GM06990 (cell line): Measurements from ENCODE around the gene RBM12.
"Not testable (repeated sequence)": the region's sequence is repeated elsewhere in the genome, so short reads cannot be mapped to it uniquely, and the experiment has no call there.

Experiments used
- DNase-seq: peaks from one replicate; pipeline ENCODE4 v3.0.0-alpha.2; 2011; ENCODE audit not compliant: insufficient read length; ENCODE audit errors: extremely low read depth
- H3K27me3 ChIP-seq: replicated peaks from 2 replicates; pipeline ENCODE4 v1.6.0; 2011; ENCODE audit warnings: low read length; ENCODE audit not compliant: control insufficient read depth, insufficient read depth
- H3K36me3 ChIP-seq: 2 replicates; pipeline ENCODE4 v1.5.1; 2011; ENCODE audit warnings: low read length; ENCODE audit not compliant: control insufficient read depth, insufficient read depth
- H3K4me3 ChIP-seq: replicated peaks from 2 replicates; pipeline ENCODE4 v1.5.1; 2011; ENCODE audit warnings: low read depth, mild to moderate bottlenecking, control low read depth, low read length
- CTCF ChIP-seq: IDR thresholded peaks from 2 replicates; pipeline ENCODE4 v1.5.1; 2011; ENCODE audit warnings: low read length, control low read depth, mild to moderate bottlenecking, inconsistent platforms; ENCODE audit not compliant: insufficient read depth, poor library complexity, severe bottlenecking

The RBM12 gene

GRCh38 chr20:35710039-35710438, 45.3 kb upstream of the RBM12 start:
- no peak for DNase-seq
- TF ChIP-seq CTCF: no peak
- H3K4me3 ChIP-seq: no peak overlapping the region
- H3K27me3 ChIP-seq: no peaks in the 10 kb centered on the region
- H3K36me3 ChIP-seq: peaks cover 18% of the 10 kb centered on the region

- peaks cover 22% of the 10 kb centered on the region for H3K36me3 ChIP-seq
Observed at GRCh38 chr20:35709259-35709658, 44.6 kb upstream of the RBM12 start.

GRCh38 chr20:35708502-35708901, 43.8 kb upstream of the RBM12 start:
- Histone ChIP-seq H3K4me3 (no peak overlapping the region), H3K36me3 (peaks cover 19% of the 10 kb centered on the region), H3K27me3 (no peaks in the 10 kb centered on the region)
- DNase-seq: no peak
- no peak for TF ChIP-seq CTCF

More at GRCh38 chr20:35709259-35709658, 44.6 kb upstream of the RBM12 start:
- no peak for TF ChIP-seq CTCF
- Histone ChIP-seq H3K27me3 (no peaks in the 10 kb centered on the region), H3K4me3 (no peak overlapping the region)
- no peak for DNase-seq

GRCh38 chr20:35706591-35707529, 42.2 kb upstream of the RBM12 start:
- H3K27me3 ChIP-seq, H3K4me3 ChIP-seq, DNase-seq: not testable (repeated sequence)
- peaks cover 15% of the 10 kb centered on the region for H3K36me3 ChIP-seq

GRCh38 chr20:35705894-35706293, 41.2 kb upstream of the RBM12 start:
- peaks cover 14% of the 10 kb centered on the region for H3K36me3 ChIP-seq
- not testable (repeated sequence) for DNase-seq, H3K4me3 ChIP-seq, H3K27me3 ChIP-seq

GRCh38 chr20:35704514-35705261, 40.0 kb upstream of the RBM12 start:
- TF ChIP-seq CTCF: no peak
- no peak for DNase-seq
- Histone ChIP-seq H3K4me3 (no peak overlapping the region), H3K36me3 (peaks cover 14% of the 10 kb centered on the region), H3K27me3 (no peaks in the 10 kb centered on the region)
